ENCODE data around the gene ZNF354C. TPM values are rescaled to one million over a fixed set of nuclear protein-coding genes. Genes with fewer than 3 reads are reported as not detected.

Gene ZNF354C
- total and polyA plus RNA-seq, 2 of the 13 experiments (the other 11 are each of a cell fraction or from before 2014, with no cell fraction given) = 0.02 TPM; not detected in 1

DNA sequence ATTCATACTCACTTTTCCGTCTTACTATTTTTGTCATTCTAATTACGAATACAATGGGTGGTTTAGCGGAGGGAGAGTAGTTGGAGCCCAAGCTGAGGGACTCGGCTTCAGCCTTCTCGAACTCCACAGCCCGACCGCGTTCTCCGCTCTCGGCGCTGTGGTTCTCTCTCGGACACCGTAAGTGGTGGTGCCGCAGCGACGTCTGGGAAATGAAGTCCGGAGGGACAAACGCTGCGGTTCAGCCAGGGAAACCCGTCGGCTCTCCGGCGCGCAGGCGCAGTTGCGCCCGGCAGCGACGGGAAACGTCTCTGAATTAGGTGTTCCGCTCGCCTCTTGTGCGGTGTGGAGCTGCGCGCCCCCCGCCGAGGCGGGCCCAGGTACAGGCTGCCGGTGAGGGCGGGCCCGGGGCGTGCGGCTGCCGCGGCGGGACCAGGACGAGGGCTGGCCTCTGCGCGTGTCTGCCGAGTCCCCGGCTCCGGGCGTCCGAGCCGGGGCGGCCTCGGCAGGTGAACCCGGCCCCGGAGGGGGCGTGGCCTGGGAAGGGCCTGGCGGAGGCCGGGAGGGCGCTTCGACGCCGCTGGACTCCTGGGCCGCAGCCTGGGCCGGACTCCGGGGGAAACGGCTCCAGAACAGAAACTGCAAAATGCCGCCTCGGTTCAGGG is 36.5 kb upstream of the ZNF354C start, which contains the start of gene ZNF879 (continued):
- TF ChIP-seq, protein P1, sequence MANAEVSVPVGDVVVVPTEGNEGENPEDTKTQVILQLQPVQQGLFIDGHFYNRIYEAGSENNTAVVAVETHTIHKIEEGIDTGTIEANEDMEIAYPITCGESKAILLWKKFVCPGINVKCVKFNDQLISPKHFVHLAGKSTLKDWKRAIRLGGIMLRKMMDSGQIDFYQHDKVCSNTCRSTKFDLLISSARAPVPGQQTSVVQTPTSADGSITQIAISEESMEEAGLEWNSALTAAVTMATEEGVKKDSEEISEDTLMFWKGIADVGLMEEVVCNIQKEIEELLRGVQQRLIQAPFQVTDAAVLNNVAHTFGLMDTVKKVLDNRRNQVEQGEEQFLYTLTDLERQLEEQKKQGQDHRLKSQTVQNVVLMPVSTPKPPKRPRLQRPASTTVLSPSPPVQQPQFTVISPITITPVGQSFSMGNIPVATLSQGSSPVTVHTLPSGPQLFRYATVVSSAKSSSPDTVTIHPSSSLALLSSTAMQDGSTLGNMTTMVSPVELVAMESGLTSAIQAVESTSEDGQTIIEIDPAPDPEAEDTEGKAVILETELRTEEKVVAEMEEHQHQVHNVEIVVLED (CRISPR knock-in tag; IDR thresholded peaks at IDR 0.05; ENCODE audit: borderline replicate concordance) = peak; percentile 58; the same call in 1 of the 2 replicates
- TF ChIP-seq PRMT3 (CRISPR knock-in tag; IDR thresholded peaks at IDR 0.05; ENCODE audit: borderline replicate concordance, low read depth) = no peak
- TF ChIP-seq HINFP (CRISPR knock-in tag; IDR thresholded peaks at IDR 0.05; ENCODE audit: low read depth) = no peak; the same call in 1 of the 2 replicates
- TF ChIP-seq, protein P2, sequence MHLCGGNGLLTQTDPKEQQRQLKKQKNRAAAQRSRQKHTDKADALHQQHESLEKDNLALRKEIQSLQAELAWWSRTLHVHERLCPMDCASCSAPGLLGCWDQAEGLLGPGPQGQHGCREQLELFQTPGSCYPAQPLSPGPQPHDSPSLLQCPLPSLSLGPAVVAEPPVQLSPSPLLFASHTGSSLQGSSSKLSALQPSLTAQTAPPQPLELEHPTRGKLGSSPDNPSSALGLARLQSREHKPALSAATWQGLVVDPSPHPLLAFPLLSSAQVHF (CRISPR knock-in tag; IDR thresholded peaks at IDR 0.05) = no peak
- TF ChIP-seq, protein P3, sequence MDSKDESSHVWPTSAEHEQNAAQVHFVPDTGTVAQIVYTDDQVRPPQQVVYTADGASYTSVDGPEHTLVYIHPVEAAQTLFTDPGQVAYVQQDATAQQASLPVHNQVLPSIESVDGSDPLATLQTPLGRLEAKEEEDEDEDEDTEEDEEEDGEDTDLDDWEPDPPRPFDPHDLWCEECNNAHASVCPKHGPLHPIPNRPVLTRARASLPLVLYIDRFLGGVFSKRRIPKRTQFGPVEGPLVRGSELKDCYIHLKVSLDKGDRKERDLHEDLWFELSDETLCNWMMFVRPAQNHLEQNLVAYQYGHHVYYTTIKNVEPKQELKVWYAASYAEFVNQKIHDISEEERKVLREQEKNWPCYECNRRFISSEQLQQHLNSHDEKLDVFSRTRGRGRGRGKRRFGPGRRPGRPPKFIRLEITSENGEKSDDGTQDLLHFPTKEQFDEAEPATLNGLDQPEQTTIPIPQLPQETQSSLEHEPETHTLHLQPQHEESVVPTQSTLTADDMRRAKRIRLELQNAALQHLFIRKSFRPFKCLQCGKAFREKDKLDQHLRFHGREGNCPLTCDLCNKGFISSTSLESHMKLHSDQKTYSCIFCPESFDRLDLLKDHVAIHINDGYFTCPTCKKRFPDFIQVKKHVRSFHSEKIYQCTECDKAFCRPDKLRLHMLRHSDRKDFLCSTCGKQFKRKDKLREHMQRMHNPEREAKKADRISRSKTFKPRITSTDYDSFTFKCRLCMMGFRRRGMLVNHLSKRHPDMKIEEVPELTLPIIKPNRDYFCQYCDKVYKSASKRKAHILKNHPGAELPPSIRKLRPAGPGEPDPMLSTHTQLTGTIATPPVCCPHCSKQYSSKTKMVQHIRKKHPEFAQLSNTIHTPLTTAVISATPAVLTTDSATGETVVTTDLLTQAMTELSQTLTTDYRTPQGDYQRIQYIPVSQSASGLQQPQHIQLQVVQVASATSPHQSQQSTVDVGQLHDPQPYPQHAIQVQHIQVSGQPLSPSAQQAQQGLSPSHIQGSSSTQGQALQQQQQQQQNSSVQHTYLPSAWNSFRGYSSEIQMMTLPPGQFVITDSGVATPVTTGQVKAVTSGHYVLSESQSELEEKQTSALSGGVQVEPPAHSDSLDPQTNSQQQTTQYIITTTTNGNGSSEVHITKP (CRISPR knock-in tag; IDR thresholded peaks at IDR 0.05; ENCODE audit: low read depth) = no peak
- no peak for TF ChIP-seq ZNF75D (CRISPR knock-in tag; IDR thresholded peaks at IDR 0.05; ENCODE audit: borderline replicate concordance)
- peak; percentile 92 for TF ChIP-seq ZXDC (CRISPR knock-in tag; IDR thresholded peaks at IDR 0.05)
- no peak for TF ChIP-seq SKI (IDR thresholded peaks at IDR 0.05; ENCODE audit: partially characterized antibody)
- 0 out of 2 replicates have a peak, but pooled peaks have one; percentile 32 for TF ChIP-seq PAX8 (CRISPR knock-in tag; IDR thresholded peaks at IDR 0.05; ENCODE audit: borderline replicate concordance)
- TF ChIP-seq TCF7L2 (IDR thresholded peaks at IDR 0.05; ENCODE audit: low read depth, low read length) = no peak
- TF ChIP-seq NFRKB (IDR thresholded peaks at IDR 0.05) = no peak
- TF ChIP-seq, protein P4, sequence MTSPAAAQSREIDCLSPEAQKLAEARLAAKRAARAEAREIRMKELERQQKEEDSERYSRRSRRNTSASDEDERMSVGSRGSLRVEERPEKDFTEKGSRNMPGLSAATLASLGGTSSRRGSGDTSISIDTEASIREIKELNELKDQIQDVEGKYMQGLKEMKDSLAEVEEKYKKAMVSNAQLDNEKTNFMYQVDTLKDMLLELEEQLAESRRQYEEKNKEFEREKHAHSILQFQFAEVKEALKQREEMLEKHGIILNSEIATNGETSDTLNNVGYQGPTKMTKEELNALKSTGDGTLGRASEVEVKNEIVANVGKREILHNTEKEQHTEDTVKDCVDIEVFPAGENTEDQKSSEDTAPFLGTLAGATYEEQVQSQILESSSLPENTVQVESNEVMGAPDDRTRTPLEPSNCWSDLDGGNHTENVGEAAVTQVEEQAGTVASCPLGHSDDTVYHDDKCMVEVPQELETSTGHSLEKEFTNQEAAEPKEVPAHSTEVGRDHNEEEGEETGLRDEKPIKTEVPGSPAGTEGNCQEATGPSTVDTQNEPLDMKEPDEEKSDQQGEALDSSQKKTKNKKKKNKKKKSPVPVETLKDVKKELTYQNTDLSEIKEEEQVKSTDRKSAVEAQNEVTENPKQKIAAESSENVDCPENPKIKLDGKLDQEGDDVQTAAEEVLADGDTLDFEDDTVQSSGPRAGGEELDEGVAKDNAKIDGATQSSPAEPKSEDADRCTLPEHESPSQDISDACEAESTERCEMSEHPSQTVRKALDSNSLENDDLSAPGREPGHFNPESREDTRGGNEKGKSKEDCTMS (CRISPR knock-in tag; conservative IDR thresholded peaks at IDR 0.05) = no peak
- no peak for TF ChIP-seq MAFF (IDR thresholded peaks at IDR 0.05; ENCODE audit: low read depth, low read length)
- TF ChIP-seq MED8 (CRISPR knock-in tag; IDR thresholded peaks at IDR 0.05; ENCODE audit: insufficient replicate concordance) = no peak
- TF ChIP-seq ZBTB3 (CRISPR knock-in tag; IDR thresholded peaks at IDR 0.05; ENCODE audit: borderline replicate concordance, low read depth) = no peak

Measured in HepG2 (cell line).